K562 treated with DMSO at 1 percent for 48 hours (cell line): Measurements from ENCODE around the gene STRN. TPM values are rescaled to one million over a fixed set of nuclear protein-coding genes. Genes with fewer than 3 reads are reported as not detected.

ENCODE experiments used
- total RNA-seq: library from RNA; unstranded; fragments of 300-600 nt; gene quantifications from 2 replicates; pipeline ENCODE4 v1.2.3, GENCODE V29; 2022; ENCODE audit warnings: low replicate concordance; ENCODE audit errors: extremely low read depth

The STRN gene, protein sequence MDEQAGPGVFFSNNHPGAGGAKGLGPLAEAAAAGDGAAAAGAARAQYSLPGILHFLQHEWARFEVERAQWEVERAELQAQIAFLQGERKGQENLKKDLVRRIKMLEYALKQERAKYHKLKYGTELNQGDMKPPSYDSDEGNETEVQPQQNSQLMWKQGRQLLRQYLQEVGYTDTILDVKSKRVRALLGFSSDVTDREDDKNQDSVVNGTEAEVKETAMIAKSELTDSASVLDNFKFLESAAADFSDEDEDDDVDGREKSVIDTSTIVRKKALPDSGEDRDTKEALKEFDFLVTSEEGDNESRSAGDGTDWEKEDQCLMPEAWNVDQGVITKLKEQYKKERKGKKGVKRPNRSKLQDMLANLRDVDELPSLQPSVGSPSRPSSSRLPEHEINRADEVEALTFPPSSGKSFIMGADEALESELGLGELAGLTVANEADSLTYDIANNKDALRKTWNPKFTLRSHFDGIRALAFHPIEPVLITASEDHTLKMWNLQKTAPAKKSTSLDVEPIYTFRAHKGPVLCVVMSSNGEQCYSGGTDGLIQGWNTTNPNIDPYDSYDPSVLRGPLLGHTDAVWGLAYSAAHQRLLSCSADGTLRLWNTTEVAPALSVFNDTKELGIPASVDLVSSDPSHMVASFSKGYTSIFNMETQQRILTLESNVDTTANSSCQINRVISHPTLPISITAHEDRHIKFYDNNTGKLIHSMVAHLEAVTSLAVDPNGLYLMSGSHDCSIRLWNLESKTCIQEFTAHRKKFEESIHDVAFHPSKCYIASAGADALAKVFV
- total RNA-seq: 491 TPM in 1 of 2 replicates, not detected in the other

DNA sequence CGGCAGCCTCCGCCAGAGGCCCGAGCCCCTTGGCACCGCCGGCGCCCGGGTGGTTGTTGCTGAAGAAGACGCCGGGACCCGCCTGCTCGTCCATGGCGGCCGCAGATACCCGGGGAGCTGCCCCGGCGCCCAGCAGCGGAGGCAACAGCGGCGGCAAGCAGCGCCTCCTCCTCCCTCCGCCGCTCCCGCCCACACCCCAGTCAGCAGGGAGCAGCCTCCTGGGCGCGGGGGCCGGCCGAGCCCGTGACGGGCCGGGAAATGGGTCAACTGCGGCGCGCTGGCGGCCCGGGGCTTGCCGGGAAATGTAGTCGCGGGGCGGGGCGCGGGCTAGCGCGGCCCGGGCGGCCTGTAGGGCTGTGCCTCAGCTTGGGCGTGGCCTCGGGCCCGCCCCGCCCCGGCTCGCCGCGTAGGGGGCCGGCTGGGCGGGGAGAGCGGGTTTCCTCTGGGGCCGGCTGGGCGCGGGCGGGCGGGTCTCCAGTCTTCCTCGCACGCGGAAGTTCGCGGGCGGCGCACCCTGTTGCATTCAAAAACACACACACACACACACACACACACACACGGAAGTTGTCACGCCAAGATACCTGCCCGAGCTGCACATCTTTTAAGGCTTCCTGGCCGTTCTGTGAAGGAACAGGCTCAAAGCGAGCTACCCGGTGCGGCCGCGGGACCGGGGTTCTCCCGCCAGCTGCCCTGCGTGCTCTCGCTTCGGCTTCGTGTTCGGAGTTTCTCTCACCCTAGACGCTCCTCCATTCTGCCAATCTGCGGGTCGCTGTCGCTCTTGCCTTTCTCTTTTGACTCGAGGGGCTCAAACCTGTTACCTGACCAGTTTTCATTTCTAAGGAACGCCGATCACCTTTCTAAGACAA, at the start of gene STRN:
Gene STRN, minus strand, starts transcription at position 167 of the 866 bp plus-strand sequence. Its CDS starts 73 bp downstream, at position 94.

Other genes with a start within 250 kb of the STRN start
- gene HEATR5B, start 117.8 kb upstream of the STRN start, total RNA-seq: not detected in 2 replicates
- gene GPATCH11, start 118.0 kb upstream of the STRN start, total RNA-seq: not detected in 2 replicates
- gene EIF2AK2, start 190.4 kb upstream of the STRN start, total RNA-seq: not detected in 2 replicates
- not detected in 2 replicates for gene SULT6B1, start 222.1 kb upstream of the STRN start, total RNA-seq
- gene CEBPZOS, start 230.0 kb upstream of the STRN start, total RNA-seq: not detected in 2 replicates